Measurements from ENCODE around the gene STXBP1.
"Not testable (repeated sequence)": the region's sequence is repeated elsewhere in the genome, so short reads cannot be mapped to it uniquely, and the experiment has no call there.

The STXBP1 gene

GRCh38 chr9:127574072-127574993, 37.7 kb upstream of the STXBP1 start:
- Histone ChIP-seq H3K36me3 (ENCODE audit: insufficient read depth, low read length) (no peaks in the 10 kb centered on the region), H3K27ac (no peak overlapping the region), H3K9ac (ENCODE audit: insufficient read length) (no peak overlapping the region), H3K9me3 (ENCODE audit: low read depth, low read length) (no peaks in the 10 kb centered on the region), H3K4me3 (no peak overlapping the region)
- TF ChIP-seq EZH2 (IDR thresholded peaks at IDR 0.05) = no peak
- no peak for DNase-seq (ENCODE audit: low read depth, low spot score)

DNA sequence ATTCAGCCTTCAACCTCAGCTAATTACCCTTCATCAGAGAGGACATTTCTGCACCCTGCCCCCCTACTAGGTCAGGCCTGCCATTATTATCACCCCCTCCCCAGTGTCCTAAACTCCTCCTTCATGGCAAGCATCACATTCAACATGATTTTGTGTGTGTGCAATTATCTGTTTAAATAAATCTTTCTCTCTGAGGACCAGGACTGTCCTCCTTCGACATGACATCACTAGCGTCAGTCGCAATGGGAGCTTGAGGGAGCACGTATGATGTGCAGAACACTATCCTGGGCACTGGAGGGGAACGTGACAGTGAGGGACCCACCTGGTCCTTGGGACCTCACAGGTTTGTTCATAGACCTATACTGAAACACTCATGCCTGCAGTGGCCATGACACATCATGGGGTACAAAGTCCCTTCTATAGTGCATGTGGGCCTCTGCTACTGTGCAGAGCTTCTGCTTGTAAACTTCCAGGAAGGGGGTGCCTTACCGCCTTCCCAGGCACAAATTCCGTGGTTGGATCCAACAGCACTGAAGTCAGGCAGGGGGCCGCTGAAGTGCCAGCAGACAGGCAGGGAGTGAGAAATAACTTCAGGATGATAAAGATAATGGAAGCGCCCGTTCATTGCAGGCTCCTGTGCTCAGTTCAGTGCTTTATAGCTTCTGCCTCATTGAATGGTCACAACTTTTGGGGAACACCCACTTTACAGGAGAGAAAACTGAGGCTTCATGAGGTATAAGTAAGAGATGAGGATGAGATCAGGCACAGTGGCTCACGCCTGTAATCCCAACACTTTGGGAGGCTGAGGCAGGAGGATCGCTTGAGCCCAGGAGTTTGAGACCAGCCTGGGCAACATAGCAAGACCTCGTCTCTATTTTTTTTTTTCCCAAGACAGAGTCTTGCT, 36.0 kb upstream of the STXBP1 start:
- H3K9ac ChIP-seq (ENCODE audit: insufficient read length) = no peak overlapping the region

GRCh38 chr9:127577194-127577593, 34.9 kb upstream of the STXBP1 start:
- not testable (repeated sequence) for H3K36me3 ChIP-seq (ENCODE audit: insufficient read depth, low read length); H3K4me3 ChIP-seq; H3K9ac ChIP-seq (ENCODE audit: insufficient read length); H3K27ac ChIP-seq; DNase-seq (ENCODE audit: low read depth, low spot score); H3K9me3 ChIP-seq (ENCODE audit: low read depth, low read length)

More for the DNA sequence above, 36.0 kb upstream of the STXBP1 start:
- no peak for TF ChIP-seq FOXP2 (optimal IDR thresholded peaks at IDR 0.05; ENCODE audit: control extremely low read depth, extremely low read length, insufficient read depth)
- TF ChIP-seq EZH2 (IDR thresholded peaks at IDR 0.05) = no peak
- no peak for TF ChIP-seq POLR2AphosphoS5 (IDR thresholded peaks at IDR 0.05; ENCODE audit: borderline replicate concordance, low read depth, low read length)
- H3K27ac ChIP-seq = no peak overlapping the region
- no peaks in the 10 kb centered on the region for H3K9me3 ChIP-seq (ENCODE audit: low read depth, low read length)
- no peak for DNase-seq (ENCODE audit: low read depth, low spot score)
- no peak overlapping the region for H3K4me3 ChIP-seq
- no peaks in the 10 kb centered on the region for H3K36me3 ChIP-seq (ENCODE audit: insufficient read depth, low read length)

DNA sequence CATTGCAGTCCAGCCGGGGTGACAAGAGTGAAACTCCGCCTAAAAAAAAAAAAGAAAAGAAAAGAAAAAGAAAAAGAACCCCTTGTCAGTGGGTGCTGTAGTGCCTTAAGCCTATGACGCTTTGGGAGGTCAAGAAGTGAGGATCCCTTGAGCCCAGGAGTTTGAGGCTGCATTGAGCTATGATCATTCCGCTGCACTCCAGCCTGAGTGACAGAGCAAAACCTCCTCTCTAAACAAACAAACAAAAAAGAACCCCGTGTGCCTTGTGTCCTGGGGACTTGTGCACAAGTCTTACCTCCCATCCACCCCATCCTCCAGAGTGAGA, 33.5 kb upstream of the STXBP1 start:
- no peak overlapping the region for H3K27ac ChIP-seq

GRCh38 chr9:127578952-127579853, 32.9 kb upstream of the STXBP1 start:
- H3K27ac ChIP-seq = no peak overlapping the region
- DNase-seq (ENCODE audit: low read depth, low spot score) = no peak
- H3K36me3 ChIP-seq (ENCODE audit: insufficient read depth, low read length) = no peaks in the 10 kb centered on the region
- no peak overlapping the region for H3K4me3 ChIP-seq
- no peak overlapping the region for H3K9ac ChIP-seq (ENCODE audit: insufficient read length)
- TF ChIP-seq EZH2 (IDR thresholded peaks at IDR 0.05) = no peak
- no peak for TF ChIP-seq POLR2AphosphoS5 (IDR thresholded peaks at IDR 0.05; ENCODE audit: borderline replicate concordance, low read depth, low read length)
- TF ChIP-seq FOXP2 (optimal IDR thresholded peaks at IDR 0.05; ENCODE audit: control extremely low read depth, extremely low read length, insufficient read depth) = no peak
- H3K9me3 ChIP-seq (ENCODE audit: low read depth, low read length) = no peaks in the 10 kb centered on the region; the same call in 1 of the 2 replicates

More for the DNA sequence above, 33.5 kb upstream of the STXBP1 start:
- no peaks in the 10 kb centered on the region; the same call in 1 of the 2 replicates for H3K9me3 ChIP-seq (ENCODE audit: low read depth, low read length)
- TF ChIP-seq POLR2AphosphoS5 (IDR thresholded peaks at IDR 0.05; ENCODE audit: borderline replicate concordance, low read depth, low read length) = no peak
- no peak for TF ChIP-seq FOXP2 (optimal IDR thresholded peaks at IDR 0.05; ENCODE audit: control extremely low read depth, extremely low read length, insufficient read depth)
- TF ChIP-seq EZH2 (IDR thresholded peaks at IDR 0.05) = no peak
- H3K4me3 ChIP-seq = no peak overlapping the region
- no peaks in the 10 kb centered on the region for H3K36me3 ChIP-seq (ENCODE audit: insufficient read depth, low read length)
- no peak for DNase-seq (ENCODE audit: low read depth, low spot score)
- H3K9ac ChIP-seq (ENCODE audit: insufficient read length) = no peak overlapping the region

- Histone ChIP-seq H3K36me3 (ENCODE audit: insufficient read depth, low read length) (no peaks in the 10 kb centered on the region), H3K4me3 (no peak overlapping the region), H3K9ac (ENCODE audit: insufficient read length) (no peak overlapping the region), H3K27ac (no peak overlapping the region), H3K9me3 (ENCODE audit: low read depth, low read length) (no peaks in the 10 kb centered on the region; the same call in 1 of the 2 replicates)
- TF ChIP-seq FOXP2 (optimal IDR thresholded peaks at IDR 0.05; ENCODE audit: control extremely low read depth, extremely low read length, insufficient read depth) = no peak
- no peak for TF ChIP-seq EZH2 (IDR thresholded peaks at IDR 0.05)
- TF ChIP-seq POLR2AphosphoS5 (IDR thresholded peaks at IDR 0.05; ENCODE audit: borderline replicate concordance, low read depth, low read length) = no peak
- no peak for DNase-seq (ENCODE audit: low read depth, low spot score)
These were observed 31.7 kb upstream of the STXBP1 start for GRCh38 chr9:127580366-127580765.

DNA sequence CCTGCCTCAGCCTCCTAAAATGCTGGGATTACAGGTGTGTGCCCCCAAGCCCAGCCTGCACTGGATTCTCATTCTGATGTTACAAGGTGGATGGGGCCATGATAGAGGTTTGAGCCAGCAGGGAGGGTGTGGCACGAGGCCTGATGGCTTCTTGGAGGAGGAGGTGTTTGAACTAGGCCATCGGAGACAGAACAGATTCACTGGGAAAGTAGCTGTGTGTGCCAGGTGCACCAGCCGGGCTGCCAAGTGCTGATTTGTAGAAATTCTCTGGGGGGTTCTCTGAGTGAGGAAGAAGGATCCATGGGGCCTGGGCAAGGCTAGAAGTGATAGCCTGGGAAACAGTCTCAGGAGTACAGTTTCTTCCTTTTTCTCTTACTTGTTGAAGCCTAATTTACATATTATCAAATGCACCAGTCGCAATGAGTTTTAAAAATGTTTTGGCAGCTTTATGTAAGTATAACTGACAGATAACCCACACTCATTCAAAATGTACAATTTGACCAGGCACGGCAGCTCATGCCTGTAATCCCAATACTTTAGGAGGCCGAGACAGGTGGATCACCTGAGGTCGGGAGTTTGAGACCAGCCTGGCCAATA, 31.1 kb upstream of the STXBP1 start:
- Histone ChIP-seq H3K27ac (no peak overlapping the region), H3K9me3 (ENCODE audit: low read depth, low read length) (no peaks in the 10 kb centered on the region; the same call in 1 of the 2 replicates), H3K9ac (ENCODE audit: insufficient read length) (no peak overlapping the region), H3K4me3 (no peak overlapping the region), H3K36me3 (ENCODE audit: insufficient read depth, low read length) (no peaks in the 10 kb centered on the region)
- no peak for DNase-seq (ENCODE audit: low read depth, low spot score)
- TF ChIP-seq POLR2AphosphoS5 (IDR thresholded peaks at IDR 0.05; ENCODE audit: borderline replicate concordance, low read depth, low read length) (no peak), FOXP2 (optimal IDR thresholded peaks at IDR 0.05; ENCODE audit: control extremely low read depth, extremely low read length, insufficient read depth) (no peak), EZH2 (IDR thresholded peaks at IDR 0.05) (no peak)

GRCh38 chr9:127584474-127584805, 27.6 kb upstream of the STXBP1 start:
- not testable (repeated sequence) for H3K9ac ChIP-seq (ENCODE audit: insufficient read length); H3K36me3 ChIP-seq (ENCODE audit: insufficient read depth, low read length); DNase-seq (ENCODE audit: low read depth, low spot score); H3K9me3 ChIP-seq (ENCODE audit: low read depth, low read length); H3K4me3 ChIP-seq; H3K27ac ChIP-seq
